ENCODE measurements around the gene PITX2. TPM values are rescaled to one million over a fixed set of nuclear protein-coding genes. Genes with fewer than 3 reads are reported as not detected.

Gene PITX2
- total and polyA plus RNA-seq, 10 of the 15 experiments (the other 5 are each of a cell fraction or from before 2014, with no cell fraction given): not detected

- Histone ChIP-seq H3K4me1 (ENCODE audit: control insufficient read depth, insufficient read depth, low read length) (no peaks in the 10 kb centered on the region), H2AFZ (ENCODE audit: control insufficient read depth, low read depth, low read length) (no peak overlapping the region), H3K36me3 (ENCODE audit: control insufficient read depth in 2 of 2, insufficient read depth in 2 of 2, low read length in 1 of 2) (no peaks in the 10 kb centered on the region), H3K27ac (ENCODE audit: control insufficient read depth, insufficient read depth) (no peak overlapping the region), H3K9me3 (replicated peaks; ENCODE audit: control insufficient read depth, insufficient read depth, low read length) (no peaks in the 10 kb centered on the region), H3K9ac (ENCODE audit: control insufficient read depth, insufficient read depth, low read length) (no peak overlapping the region), H3K4me3 (no peak overlapping the region), H4K20me1 (ENCODE audit: control insufficient read depth, insufficient read depth) (no peaks in the 10 kb centered on the region), H3K27me3 (replicated peaks in 1 of 2; ENCODE audit: control insufficient read depth in 2 of 2, insufficient read depth in 2 of 2, low read length in 1 of 2) (peaks cover 15 to 37% of the 10 kb centered on the region in 2 experiments), H3K4me2 (ENCODE audit: control insufficient read depth, insufficient read depth) (no peak overlapping the region), H3K79me2 (ENCODE audit: control insufficient read depth, insufficient read depth, low read length) (no peaks in the 10 kb centered on the region)
- no peak for FAIRE-seq
- ChIA-PET POLR2A (no interaction called here), SMC1A (ENCODE audit: uncharacterized antibody, unreplicated experiment) (no interaction called here), RAD21 (ENCODE audit: unreplicated experiment) (no interaction called here), CTCF (no interaction called here)
- 10% methylated on average over 10 of the region's 10 CpGs for WGBS (ENCODE audit: insufficient coverage, insufficient replicate concordance, low lambda C conversion rate, missing lambda C conversion rate)
- TF ChIP-seq KAT2A (conservative IDR thresholded peaks at IDR 0.05; ENCODE audit: control insufficient read depth, low read depth, low read length): no peak
- intact Hi-C loops (cut with micrococcal nuclease; ENCODE audit: unreplicated experiment): no loop called here
- in situ Hi-C loops (cut with MboI): loop anchor here (10.0 to 25.0 kb wide), 4 partner anchors 327 to 1399 kb away; no protein-coding TSS in a partner anchor
- no peak for ATAC-seq
- BruUV-seq (replicated peaks): no TSS peak
- no peak for DNase-seq (ENCODE audit: low read depth, low spot score)
Measured at GRCh38 chr4:110638089-110638746, 15.3 kb upstream of the PITX2 start.

GRCh38 chr4:110637408-110638088 is 14.7 kb upstream of the PITX2 start:
- ChIA-PET SMC1A (ENCODE audit: uncharacterized antibody, unreplicated experiment) (no interaction called here), POLR2A (no interaction called here), RAD21 (ENCODE audit: unreplicated experiment) (no interaction called here), CTCF (no interaction called here)
- BruUV-seq (replicated peaks): no TSS peak
- no peak for FAIRE-seq
- H3K4me1 ChIP-seq (ENCODE audit: control insufficient read depth, insufficient read depth, low read length): no peaks in the 10 kb centered on the region
- DNase-seq (ENCODE audit: low read depth, low spot score): no peak
- no peak for TF ChIP-seq ZNF622 (IDR thresholded peaks at IDR 0.05)
- TF ChIP-seq MLLT1 (IDR thresholded peaks at IDR 0.05): no peak
- no peak for TF ChIP-seq BCL3 (IDR thresholded peaks at IDR 0.05; ENCODE audit: borderline replicate concordance, insufficient read depth, low read depth, low read length, poor library complexity, severe bottlenecking)
- no peak for TF ChIP-seq NRF1 (conservative IDR thresholded peaks at IDR 0.05; ENCODE audit: low read depth, low read length)
- H3K9me3 ChIP-seq (replicated peaks; ENCODE audit: control insufficient read depth, insufficient read depth, low read length): no peaks in the 10 kb centered on the region
- H3K36me3 ChIP-seq (ENCODE audit: control insufficient read depth in 2 of 2, insufficient read depth in 2 of 2, low read length in 1 of 2): no peaks in the 10 kb centered on the region
- no peak overlapping the region for H3K4me3 ChIP-seq
- no peak overlapping the region for H3K27ac ChIP-seq (ENCODE audit: control insufficient read depth, insufficient read depth)
- no peak overlapping the region for H3K4me2 ChIP-seq (ENCODE audit: control insufficient read depth, insufficient read depth)
- 27% methylated on average over 27 of the region's 35 CpGs for WGBS (ENCODE audit: insufficient coverage, insufficient replicate concordance, low lambda C conversion rate, missing lambda C conversion rate)
- H3K27me3 ChIP-seq (replicated peaks in 1 of 2; ENCODE audit: control insufficient read depth in 2 of 2, insufficient read depth in 2 of 2, low read length in 1 of 2): peaks cover 15 to 44% of the 10 kb centered on the region in 2 experiments
- H3K79me2 ChIP-seq (ENCODE audit: control insufficient read depth, insufficient read depth, low read length): no peaks in the 10 kb centered on the region
- H3K9ac ChIP-seq (ENCODE audit: control insufficient read depth, insufficient read depth, low read length): no peak overlapping the region
- no peak for ATAC-seq
- intact Hi-C loops (cut with micrococcal nuclease; ENCODE audit: unreplicated experiment) (no loop called here), in situ Hi-C loops (cut with MboI) (loop anchor here (10.0 to 25.0 kb wide), 4 partner anchors 327 to 1400 kb away; no protein-coding TSS in a partner anchor)
- no peak overlapping the region for H2AFZ ChIP-seq (ENCODE audit: control insufficient read depth, low read depth, low read length)
- no peaks in the 10 kb centered on the region for H4K20me1 ChIP-seq (ENCODE audit: control insufficient read depth, insufficient read depth)
